GM18861 (cell line): Measurements from ENCODE around the gene TTLL5.

ENCODE experiments used
- ATAC-seq: cut with Tn5 transposase; IDR thresholded peaks from one replicate; pipeline ENCODE4 v1.9.1; 2021; ENCODE audit not compliant: unreplicated experiment

TTLL5 gene

GRCh38 chr14:75726321-75726720, 65.3 kb downstream of the TTLL5 start:
- ATAC-seq = no peak

- ATAC-seq = no peak
Observed at GRCh38 chr14:75727124-75727523, 66.1 kb downstream of the TTLL5 start.

GRCh38 chr14:75732888-75733287, 71.8 kb downstream of the TTLL5 start:
- ATAC-seq = no peak

- ATAC-seq = no peak
Observed at GRCh38 chr14:75734854-75735253, 73.8 kb downstream of the TTLL5 start.

- ATAC-seq = no peak
Observed at GRCh38 chr14:75736845-75737485, 75.9 kb downstream of the TTLL5 start.

GRCh38 chr14:75738192-75738591, 77.1 kb downstream of the TTLL5 start:
- no peak for ATAC-seq

- no peak for ATAC-seq
Observed at GRCh38 chr14:75742867-75743266, 81.8 kb downstream of the TTLL5 start.

GRCh38 chr14:75747899-75748298, 86.9 kb downstream of the TTLL5 start:
- no peak for ATAC-seq

- ATAC-seq = no peak
Observed at GRCh38 chr14:75748336-75748735, 87.3 kb downstream of the TTLL5 start.

GRCh38 chr14:75751296-75751695, 90.2 kb downstream of the TTLL5 start:
- ATAC-seq = no peak

- ATAC-seq = no peak
Observed at GRCh38 chr14:75752086-75752485, 91.0 kb downstream of the TTLL5 start.

GRCh38 chr14:75752907-75753594, 92.0 kb downstream of the TTLL5 start:
- ATAC-seq = no peak

- ATAC-seq = no peak
Observed at GRCh38 chr14:75753696-75754095, 92.7 kb downstream of the TTLL5 start.

GRCh38 chr14:75757644-75758402, 96.8 kb downstream of the TTLL5 start:
- ATAC-seq = no peak

GRCh38 chr14:75764020-75764419, 103.0 kb downstream of the TTLL5 start:
- no peak for ATAC-seq

- no peak for ATAC-seq
Observed at GRCh38 chr14:75769047-75769685, 108.1 kb downstream of the TTLL5 start.

GRCh38 chr14:75770635-75771034, 109.6 kb downstream of the TTLL5 start:
- ATAC-seq = no peak

GRCh38 chr14:75771595-75771994, 110.5 kb downstream of the TTLL5 start:
- ATAC-seq = no peak

- no peak for ATAC-seq
Observed at GRCh38 chr14:75773046-75773445, 112.0 kb downstream of the TTLL5 start.

- ATAC-seq = no peak
Observed at GRCh38 chr14:75781096-75781495, 120.0 kb downstream of the TTLL5 start.

- ATAC-seq = no peak
Observed at GRCh38 chr14:75783184-75783583, 122.1 kb downstream of the TTLL5 start.
